Thoracic aorta (tissue), 2 donors: ENCODE results near the gene PDE4B. TPM values are rescaled to one million over a fixed set of nuclear protein-coding genes. Genes with fewer than 3 reads are reported as not detected.
"Not testable (repeated sequence)": the region's sequence is repeated elsewhere in the genome, so short reads cannot be mapped to it uniquely, and the experiment has no call there.

Source experiments
- ATAC-seq: fragments of 150-250 bp; one replicate; pipeline ENCODE4 v1.8.0; 2017; ENCODE audit warnings: low read depth; ENCODE audit not compliant: insufficient number of reproducible peaks, low FRiP score
- DNase-seq: peaks from one replicate; pipeline ENCODE4 v3.0.0-alpha.2; 2020; ENCODE audit warnings: low spot score
- H3K27ac ChIP-seq, 2 donors: fragments of 200-600 bp; sonication (generic); 1 replicate in 1 of 2; 2 replicates in 1 of 2; pipeline ENCODE4 v1.5.1; 2016; ENCODE audit warnings: mild to moderate bottlenecking in 2 of 2, moderate library complexity in 2 of 2
- H3K27me3 ChIP-seq: fragments of 200-600 bp; sonication (generic); replicated peaks from 2 replicates; pipeline ENCODE4 v1.6.0; 2016; ENCODE audit warnings: mild to moderate bottlenecking; ENCODE audit not compliant: insufficient read depth
- H3K36me3 ChIP-seq: fragments of 200-600 bp; sonication (generic); one replicate; pipeline ENCODE4 v1.5.1; 2016
- H3K4me1 ChIP-seq, 2 donors: fragments of 200-600 bp; sonication (generic); 1 replicate in 1 of 2; 2 replicates in 1 of 2; pipeline versions ENCODE4 v1.5.1 to v1.6.0; 2016; ENCODE audit warnings: low read depth in 2 of 2, mild to moderate bottlenecking in 1 of 2; ENCODE audit not compliant: control insufficient read depth in 1 of 2
- H3K4me3 ChIP-seq: fragments of 200-600 bp; sonication (generic); 2 replicates; pipeline ENCODE4 v1.5.1; 2016; ENCODE audit warnings: mild to moderate bottlenecking
- H3K9me3 ChIP-seq: fragments of 200-600 bp; sonication (generic); 2 replicates; pipeline ENCODE4 v1.5.1; 2016
- total RNA-seq, 2 donors: library from RNA; depleted of rRNA; stranded (reverse); fragments of >200 nt; gene quantifications; one replicate each; pipeline versions ENCODE4 v1.1.0 to v1.2.3, GENCODE V29; 2016
- TF ChIP-seq, protein P1 (sequence below): fragments of 200-600 bp; sonication (generic); IDR thresholded peaks from one replicate; pipeline ENCODE4 v1.5.1; 2019; ENCODE audit warnings: antibody characterized with exemption

PDE4B gene
- total RNA-seq, 2 donors from 2014 or later: 29.0 to 42.4 TPM

DNA sequence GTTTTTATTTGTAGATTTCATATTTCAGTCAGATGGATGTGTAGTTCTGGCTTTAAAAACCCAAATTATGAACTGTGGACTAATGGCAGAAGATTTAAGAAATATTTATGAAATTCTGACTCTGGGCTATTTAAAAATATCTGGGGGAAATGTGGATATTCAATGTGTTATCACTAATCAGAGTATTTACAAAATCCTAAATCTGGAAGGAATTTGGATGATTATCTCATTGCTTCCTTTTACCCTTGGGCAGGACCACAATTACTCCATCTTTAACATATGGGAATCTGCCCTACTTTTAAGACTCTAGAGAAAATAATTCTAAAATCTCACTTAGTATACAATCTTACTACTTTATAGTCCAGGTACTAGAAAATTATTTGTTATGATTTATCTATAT is 203.2 kb downstream of the PDE4B start:
- TF ChIP-seq, protein P1, sequence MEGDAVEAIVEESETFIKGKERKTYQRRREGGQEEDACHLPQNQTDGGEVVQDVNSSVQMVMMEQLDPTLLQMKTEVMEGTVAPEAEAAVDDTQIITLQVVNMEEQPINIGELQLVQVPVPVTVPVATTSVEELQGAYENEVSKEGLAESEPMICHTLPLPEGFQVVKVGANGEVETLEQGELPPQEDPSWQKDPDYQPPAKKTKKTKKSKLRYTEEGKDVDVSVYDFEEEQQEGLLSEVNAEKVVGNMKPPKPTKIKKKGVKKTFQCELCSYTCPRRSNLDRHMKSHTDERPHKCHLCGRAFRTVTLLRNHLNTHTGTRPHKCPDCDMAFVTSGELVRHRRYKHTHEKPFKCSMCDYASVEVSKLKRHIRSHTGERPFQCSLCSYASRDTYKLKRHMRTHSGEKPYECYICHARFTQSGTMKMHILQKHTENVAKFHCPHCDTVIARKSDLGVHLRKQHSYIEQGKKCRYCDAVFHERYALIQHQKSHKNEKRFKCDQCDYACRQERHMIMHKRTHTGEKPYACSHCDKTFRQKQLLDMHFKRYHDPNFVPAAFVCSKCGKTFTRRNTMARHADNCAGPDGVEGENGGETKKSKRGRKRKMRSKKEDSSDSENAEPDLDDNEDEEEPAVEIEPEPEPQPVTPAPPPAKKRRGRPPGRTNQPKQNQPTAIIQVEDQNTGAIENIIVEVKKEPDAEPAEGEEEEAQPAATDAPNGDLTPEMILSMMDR: no peak
- H3K4me3 ChIP-seq: no peak overlapping the region

DNA sequence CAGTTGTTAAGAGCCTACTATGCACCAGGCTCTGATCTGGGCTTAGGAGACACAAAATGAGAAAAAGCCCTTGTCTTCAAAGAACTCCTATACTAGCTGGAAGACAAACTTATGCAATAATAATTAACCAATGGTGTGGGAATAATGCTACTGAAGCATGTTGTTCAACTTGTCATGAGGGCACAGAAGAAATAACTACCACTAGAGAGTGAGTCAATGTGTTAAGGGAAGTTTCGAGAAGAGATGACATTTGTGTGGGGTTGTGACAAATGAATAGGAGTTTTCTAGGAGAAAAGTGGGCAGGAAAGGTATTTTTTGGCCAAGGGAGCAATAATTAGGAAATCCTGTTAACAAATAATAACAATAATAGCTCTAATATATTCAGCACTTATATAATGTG is 205.0 kb downstream of the PDE4B start:
- DNase-seq (no peak), ATAC-seq (no peak)
- H3K4me3 ChIP-seq: no peak overlapping the region
- H3K4me1 ChIP-seq: no peaks in the 10 kb centered on the region
- no peaks in the 10 kb centered on the region for H3K36me3 ChIP-seq
- no peaks in the 10 kb centered on the region for H3K27me3 ChIP-seq
- TF ChIP-seq, protein P1: no peak
- no peak overlapping the region for H3K27ac ChIP-seq
- H3K9me3 ChIP-seq: no peaks in the 10 kb centered on the region

More for the DNA sequence above, 203.2 kb downstream of the PDE4B start:
- Histone ChIP-seq H3K27me3 (no peaks in the 10 kb centered on the region), H3K9me3 (no peaks in the 10 kb centered on the region), H3K36me3 (no peaks in the 10 kb centered on the region), H3K4me1 (no peaks in the 10 kb centered on the region), H3K27ac (no peak overlapping the region)
- DNase-seq (no peak), ATAC-seq (no peak)

DNA sequence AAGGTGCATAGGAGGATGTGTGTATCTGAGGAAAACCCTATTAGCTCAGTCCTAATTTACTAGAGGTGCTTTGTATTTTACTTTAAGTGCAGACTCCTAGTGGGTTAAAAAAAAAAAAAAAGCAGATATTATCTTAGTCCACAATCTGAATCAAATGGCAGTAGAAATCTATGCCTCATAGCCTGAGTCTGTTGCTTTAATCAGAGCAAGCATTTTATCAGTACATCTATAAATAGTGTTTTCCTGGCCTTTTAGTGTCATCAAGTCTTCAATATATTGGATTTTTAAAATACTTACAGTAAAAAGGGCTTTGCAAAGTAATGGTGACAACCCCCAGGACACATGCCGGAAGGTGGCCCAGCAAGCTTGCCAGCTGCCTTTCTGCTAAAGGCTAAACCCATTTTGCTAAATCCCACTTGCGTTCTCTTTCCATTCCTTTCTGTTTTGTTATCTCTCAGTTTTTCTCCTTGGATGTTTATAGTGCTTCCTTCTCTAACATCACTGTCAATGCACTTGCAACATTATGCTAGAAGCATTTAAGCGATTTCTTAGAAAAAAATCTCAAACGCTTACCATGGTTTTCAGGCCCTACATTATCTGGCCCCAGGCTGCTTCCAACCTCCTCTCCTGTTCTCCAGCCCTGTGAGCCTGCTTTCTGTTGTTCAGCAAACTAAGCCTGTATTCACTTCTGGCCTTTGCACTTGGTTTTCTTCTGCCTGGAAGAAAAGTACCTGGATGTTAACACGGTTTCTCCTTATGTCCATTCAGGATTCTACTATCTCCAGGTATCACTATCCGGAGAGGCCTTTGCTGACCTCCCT is 206.3 kb downstream of the PDE4B start:
- Histone ChIP-seq H3K4me1 (no peaks in the 10 kb centered on the region), H3K36me3 (no peaks in the 10 kb centered on the region), H3K9me3 (no peaks in the 10 kb centered on the region), H3K27ac (no peak overlapping the region), H3K4me3 (no peak overlapping the region), H3K27me3 (no peaks in the 10 kb centered on the region)
- no peak for DNase-seq
- TF ChIP-seq, protein P1: no peak
- no peak for ATAC-seq

DNA sequence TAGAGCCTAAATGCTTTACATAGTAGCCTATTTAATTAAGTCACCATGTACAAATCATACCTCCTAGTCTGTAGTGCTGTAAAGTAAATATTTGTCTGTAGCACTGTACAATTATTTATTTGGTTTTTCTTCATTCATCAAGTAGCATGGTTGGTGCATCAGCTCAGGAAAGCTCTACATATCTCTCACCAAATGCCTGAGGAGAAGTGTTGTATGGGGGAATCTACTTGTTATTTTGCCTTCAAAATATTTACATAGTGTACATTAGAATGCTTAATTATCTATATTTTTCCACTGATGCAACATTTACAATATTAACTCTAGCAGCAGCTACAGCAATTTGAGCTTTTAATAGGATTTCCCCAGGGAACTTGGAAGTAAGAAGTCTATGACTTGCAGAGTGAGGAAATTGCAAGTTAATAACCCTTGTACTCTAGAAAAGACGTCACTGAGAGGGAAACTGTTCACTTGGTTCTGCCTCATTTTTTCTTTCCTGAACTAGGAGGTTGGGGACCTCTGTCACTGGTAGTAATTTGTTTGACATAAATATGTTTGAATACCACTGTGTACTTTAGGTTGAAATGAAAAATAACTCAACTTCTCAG is 207.4 kb downstream of the PDE4B start:
- H3K9me3 ChIP-seq: no peaks in the 10 kb centered on the region
- H3K4me3 ChIP-seq: no peak overlapping the region
- no peak overlapping the region for H3K27ac ChIP-seq
- TF ChIP-seq, protein P1: no peak
- no peaks in the 10 kb centered on the region for H3K27me3 ChIP-seq
- no peaks in the 10 kb centered on the region for H3K4me1 ChIP-seq
- DNase-seq (no peak), ATAC-seq (no peak)
- no peaks in the 10 kb centered on the region for H3K36me3 ChIP-seq

DNA sequence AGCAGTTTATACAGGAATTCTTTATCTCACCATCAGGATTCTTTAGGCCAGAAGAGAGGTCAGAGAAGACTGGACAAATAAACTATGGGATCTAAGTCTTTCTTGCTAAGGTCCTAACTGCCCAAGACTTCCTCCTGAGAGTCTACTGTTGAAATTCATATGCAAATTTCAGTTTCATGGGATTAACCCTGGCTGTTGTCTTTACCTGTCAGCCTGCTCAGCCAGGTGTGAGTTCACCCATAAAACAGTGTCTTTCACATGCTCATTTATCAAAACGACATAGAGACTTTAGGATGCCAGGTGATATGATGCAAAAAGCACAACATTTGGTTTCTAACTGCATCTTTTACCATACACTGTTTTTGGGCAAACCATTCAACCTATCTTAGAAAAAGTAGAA is 211.0 kb downstream of the PDE4B start:
- Histone ChIP-seq H3K4me1 (no peaks in the 10 kb centered on the region), H3K9me3 (no peaks in the 10 kb centered on the region), H3K4me3 (no peak overlapping the region), H3K36me3 (no peaks in the 10 kb centered on the region), H3K27me3 (no peaks in the 10 kb centered on the region), H3K27ac (no peak overlapping the region)
- TF ChIP-seq, protein P1: no peak
- DNase-seq (no peak), ATAC-seq (no peak)

DNA sequence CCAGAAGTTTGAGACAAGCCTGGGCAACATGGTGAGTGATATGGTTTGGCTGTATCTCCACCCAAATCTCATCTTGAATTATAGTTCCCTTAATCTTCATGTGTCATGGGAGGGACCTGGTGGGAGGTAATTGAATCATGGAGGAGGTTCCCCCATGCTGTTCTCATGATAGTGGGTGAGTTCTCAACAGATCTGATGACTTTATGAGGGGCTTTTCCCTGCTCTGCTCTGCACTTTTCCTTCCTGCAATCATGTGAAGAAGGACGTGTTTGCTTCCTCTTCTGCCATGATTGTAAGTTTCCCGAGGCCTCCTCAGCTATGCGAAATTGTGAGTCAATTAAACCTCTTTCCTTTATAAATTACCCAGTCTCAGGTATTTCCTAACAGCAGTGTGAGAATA is 213.8 kb downstream of the PDE4B start:
- not testable (repeated sequence) for ATAC-seq

More for the DNA sequence above, 213.8 kb downstream of the PDE4B start:
- H3K4me3 ChIP-seq, DNase-seq, H3K4me1 ChIP-seq, H3K36me3 ChIP-seq, H3K27me3 ChIP-seq, H3K9me3 ChIP-seq, H3K27ac ChIP-seq: not testable (repeated sequence)
